Calu3 (cell line): Measurements from ENCODE around the gene KIRREL1. TPM values are rescaled to one million over a fixed set of nuclear protein-coding genes. Genes with fewer than 3 reads are reported as not detected.

ENCODE experiments used
- BruUV-seq: library from RNA; stranded (reverse); fragments of 400-500 nt; replicated peaks from 2 replicates; lab custom pipeline; 2021; lab: Mats Ljungman, UMichigan
- CTCF ChIA-PET: fragments of 300-600 bp; sonication (Branson Sonifier 250); formaldehyde crosslinking; loops from one replicate; lab custom pipeline; 2022; ENCODE audit warnings: antibody characterized with exemption; lab: Charles Lee
- DNase-seq: peaks from one replicate; pipeline ENCODE4 v3.0.0; 2022
- H3K27ac Mint-ChIP-seq: one replicate; pipeline ENCODE4 v1.8.0; 2022; ENCODE audit warnings: mixed read lengths; ENCODE audit not compliant: unreplicated experiment
- H3K27me3 Mint-ChIP-seq: one replicate; pipeline ENCODE4 v1.8.0; 2022; ENCODE audit warnings: mixed read lengths; ENCODE audit not compliant: unreplicated experiment
- H3K36me3 Mint-ChIP-seq: one replicate; pipeline ENCODE4 v1.8.0; 2022; ENCODE audit warnings: mild to moderate bottlenecking, moderate library complexity, mixed read lengths; ENCODE audit not compliant: insufficient read depth, unreplicated experiment
- H3K4me1 Mint-ChIP-seq: one replicate; pipeline ENCODE4 v1.8.0; 2022; ENCODE audit warnings: mild to moderate bottlenecking, low read depth, mixed read lengths; ENCODE audit not compliant: unreplicated experiment
- H3K4me3 Mint-ChIP-seq: one replicate; pipeline ENCODE4 v1.8.0; 2022; ENCODE audit warnings: mild to moderate bottlenecking, low read depth, moderate library complexity, mixed read lengths; ENCODE audit not compliant: unreplicated experiment
- H3K9me3 Mint-ChIP-seq: one replicate; pipeline ENCODE4 v1.8.0; 2022; ENCODE audit warnings: low read depth, mixed read lengths; ENCODE audit not compliant: unreplicated experiment
- intact Hi-C: fragments of 100-400 bp; cut with micrococcal nuclease; formaldehyde crosslinking; loops from one replicate; pipeline ENCODE4 v1.10.0; 2022; ENCODE audit not compliant: unreplicated experiment
- total RNA-seq: library from RNA; stranded (reverse); gene quantifications from 2 replicates; pipeline ENCODE4 v1.2.3, GENCODE V29; 2022
- TF ChIP-seq, protein P1 (sequence below): fragments of 200-600 bp; IDR thresholded peaks from one replicate; pipeline ENCODE4 v1.8.0; 2022; ENCODE audit warnings: antibody characterized with exemption; ENCODE audit not compliant: unreplicated experiment

Gene KIRREL1
- total RNA-seq, 1 experiment from 2014 or later = 31.4 TPM

DNA sequence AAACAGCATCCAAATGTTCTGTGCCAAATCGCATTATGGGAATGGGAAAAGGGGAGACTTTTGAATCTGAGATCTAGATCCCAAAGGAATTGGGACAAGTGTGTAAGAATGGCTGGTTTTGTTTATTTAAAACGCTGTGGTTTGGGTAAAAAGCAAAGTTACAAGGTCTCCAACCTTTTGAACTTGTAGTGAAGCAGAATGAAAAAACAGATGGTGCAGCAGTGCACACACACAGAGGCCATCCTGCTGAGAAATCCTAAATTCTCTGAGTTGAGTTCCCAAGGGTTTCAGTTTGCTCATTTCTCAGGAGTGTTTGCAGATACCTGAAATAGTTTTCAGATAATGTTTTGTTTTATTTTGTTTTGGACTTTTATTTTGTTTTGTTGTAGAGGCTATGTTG is 107.1 kb downstream of the KIRREL1 start:
- Mint-ChIP-seq H3K36me3 (no peaks in the 10 kb centered on the region), H3K4me3 (no peak overlapping the region), H3K9me3 (no peaks in the 10 kb centered on the region), H3K27ac (no peak overlapping the region), H3K4me1 (peaks cover 14% of the 10 kb centered on the region), H3K27me3 (peaks cover 10% of the 10 kb centered on the region)
- no TSS peak for BruUV-seq
- TF ChIP-seq, protein P1, sequence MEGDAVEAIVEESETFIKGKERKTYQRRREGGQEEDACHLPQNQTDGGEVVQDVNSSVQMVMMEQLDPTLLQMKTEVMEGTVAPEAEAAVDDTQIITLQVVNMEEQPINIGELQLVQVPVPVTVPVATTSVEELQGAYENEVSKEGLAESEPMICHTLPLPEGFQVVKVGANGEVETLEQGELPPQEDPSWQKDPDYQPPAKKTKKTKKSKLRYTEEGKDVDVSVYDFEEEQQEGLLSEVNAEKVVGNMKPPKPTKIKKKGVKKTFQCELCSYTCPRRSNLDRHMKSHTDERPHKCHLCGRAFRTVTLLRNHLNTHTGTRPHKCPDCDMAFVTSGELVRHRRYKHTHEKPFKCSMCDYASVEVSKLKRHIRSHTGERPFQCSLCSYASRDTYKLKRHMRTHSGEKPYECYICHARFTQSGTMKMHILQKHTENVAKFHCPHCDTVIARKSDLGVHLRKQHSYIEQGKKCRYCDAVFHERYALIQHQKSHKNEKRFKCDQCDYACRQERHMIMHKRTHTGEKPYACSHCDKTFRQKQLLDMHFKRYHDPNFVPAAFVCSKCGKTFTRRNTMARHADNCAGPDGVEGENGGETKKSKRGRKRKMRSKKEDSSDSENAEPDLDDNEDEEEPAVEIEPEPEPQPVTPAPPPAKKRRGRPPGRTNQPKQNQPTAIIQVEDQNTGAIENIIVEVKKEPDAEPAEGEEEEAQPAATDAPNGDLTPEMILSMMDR = no peak
- intact Hi-C loops = no loop called here
- no peak for DNase-seq
- CTCF ChIA-PET = no interaction called here

GRCh38 chr1:158101455-158101854 is 108.0 kb downstream of the KIRREL1 start:
- CTCF ChIA-PET = interaction anchor here (0.7 to 1.0 kb wide), 2 partner anchors 12 to 18 kb away, joined by 3 read pairs; no protein-coding TSS in a partner anchor
- Mint-ChIP-seq H3K4me1 (peaks cover 14% of the 10 kb centered on the region), H3K9me3 (no peaks in the 10 kb centered on the region), H3K27me3 (peaks cover 13% of the 10 kb centered on the region), H3K36me3 (no peaks in the 10 kb centered on the region), H3K27ac (no peak overlapping the region), H3K4me3 (no peak overlapping the region)
- no TSS peak for BruUV-seq
- DNase-seq = no peak
- TF ChIP-seq, protein P1 = no peak
- intact Hi-C loops = no loop called here

GRCh38 chr1:158101927-158102326 is 108.5 kb downstream of the KIRREL1 start:
- CTCF ChIA-PET = interaction anchor here (0.7 to 1.0 kb wide), 2 partner anchors 12 to 17 kb away, joined by 3 read pairs; no protein-coding TSS in a partner anchor
- no peak overlapping the region for H3K4me3 Mint-ChIP-seq
- H3K36me3 Mint-ChIP-seq = no peaks in the 10 kb centered on the region
- H3K27ac Mint-ChIP-seq = no peak overlapping the region
- H3K4me1 Mint-ChIP-seq = peaks cover 14% of the 10 kb centered on the region
- H3K27me3 Mint-ChIP-seq = peaks cover 13% of the 10 kb centered on the region
- no peak for DNase-seq
- intact Hi-C loops = no loop called here
- H3K9me3 Mint-ChIP-seq = no peaks in the 10 kb centered on the region
- TF ChIP-seq, protein P1 = no peak
- BruUV-seq = no TSS peak

GRCh38 chr1:158102881-158103674 is 109.6 kb downstream of the KIRREL1 start:
- Mint-ChIP-seq H3K36me3 (no peaks in the 10 kb centered on the region), H3K9me3 (no peaks in the 10 kb centered on the region), H3K4me3 (no peak overlapping the region), H3K27ac (no peak overlapping the region), H3K27me3 (peaks cover 13% of the 10 kb centered on the region), H3K4me1 (peaks cover 14% of the 10 kb centered on the region)
- no TSS peak for BruUV-seq
- CTCF ChIA-PET = interaction anchor here (1.1 to 1.3 kb wide), 3 partner anchors 10 to 141 kb away, joined by 3 to 5 read pairs (median 3); no protein-coding TSS in a partner anchor
- TF ChIP-seq, protein P1 = no peak
- intact Hi-C loops = no loop called here
- DNase-seq = no peak
